ENCODE measurements around the gene ARCN1.

ARCN1 gene

GRCh38 chr11:118547132-118547531, 25.1 kb upstream of the ARCN1 start:
- no peak for TF ChIP-seq CTCF (conservative IDR thresholded peaks at IDR 0.05)
- H3K27ac ChIP-seq: no peak overlapping the region

- no peak overlapping the region for H3K27ac ChIP-seq
- no peak for TF ChIP-seq CTCF (conservative IDR thresholded peaks at IDR 0.05)
These were observed 19.9 kb upstream of the ARCN1 start for GRCh38 chr11:118552341-118552740.

GRCh38 chr11:118560806-118561205, 11.4 kb upstream of the ARCN1 start:
- no peak overlapping the region for H3K27ac ChIP-seq
- no peak for TF ChIP-seq CTCF (conservative IDR thresholded peaks at IDR 0.05)

GRCh38 chr11:118565051-118565450, 7.2 kb upstream of the ARCN1 start:
- TF ChIP-seq CTCF (conservative IDR thresholded peaks at IDR 0.05): no peak
- peak overlapping the region; percentile 78; the same call in 1 of the 2 replicates for H3K27ac ChIP-seq

- no peak for TF ChIP-seq CTCF (conservative IDR thresholded peaks at IDR 0.05)
These were observed 2.5 kb upstream of the ARCN1 start for GRCh38 chr11:118569670-118570069.

GRCh38 chr11:118570787-118571186, 1.4 kb upstream of the ARCN1 start:
- no peak for TF ChIP-seq CTCF (conservative IDR thresholded peaks at IDR 0.05)
- no peak overlapping the region for H3K27ac ChIP-seq

More at GRCh38 chr11:118569670-118570069, 2.5 kb upstream of the ARCN1 start:
- no peak overlapping the region for H3K27ac ChIP-seq

GRCh38 chr11:118571701-118572060, 528 bp upstream of the ARCN1 start:
- peak overlapping the region; percentile 98 for H3K27ac ChIP-seq

GRCh38 chr11:118572981-118573550, 857 bp downstream of the ARCN1 start:
- H3K27ac ChIP-seq: peak overlapping the region; percentile 98
- TF ChIP-seq CTCF (conservative IDR thresholded peaks at IDR 0.05): no peak
